Muscle of back (tissue), 11 donors: ENCODE measurements around the gene ZNF688. TPM values are rescaled to one million over a fixed set of nuclear protein-coding genes. Genes with fewer than 3 reads are reported as not detected.

Source experiments
- DNase-seq, 3 donors: peaks; one replicate each; pipeline versions ENCODE4 v3.0.0 to v3.0.0-alpha.2; 2013
- polyA plus RNA-seq, 10 donors: library from polyadenylated mRNA; unstranded; fragments of 120-200 nt; gene quantifications; one replicate each; pipeline ENCODE4 v1.2.1, GENCODE V29; 2013; ENCODE audit not compliant: insufficient read length in 10 of 10

ZNF688 gene
- polyA plus RNA-seq, 10 donors, result 5.9 to 10.1 (median 8.1) TPM

GRCh38 chr16:30521476-30521872, 50.0 kb downstream of the ZNF688 start:
- DNase-seq, result no peak

Other genes with a start within 250 kb of the ZNF688 start
- 10 to 100 TPM; 28.4 to 43.0 (median 33.1) TPM for gene CD2BP2, start 216.4 kb downstream of the ZNF688 start, polyA plus RNA-seq
- gene TBC1D10B, start 201.2 kb downstream of the ZNF688 start, polyA plus RNA-seq, result 10 to 100 TPM; 26.6 to 33.6 (median 29.4) TPM
- gene MYL11, start 196.9 kb downstream of the ZNF688 start, polyA plus RNA-seq, result 1,000 to 10,000 TPM; 4,606 to 8,402 (median 7,909) TPM
- gene SEPTIN1, start 189.2 kb downstream of the ZNF688 start, polyA plus RNA-seq, result 1 to 10 TPM in 9 of 10 donors, under 1 TPM in 1; 0.94 to 9.0 (median 3.0) TPM
- 1 to 10 TPM; 4.8 to 8.4 (median 5.9) TPM for gene ZNF48, start 176.3 kb downstream of the ZNF688 start, polyA plus RNA-seq
- 1 to 10 TPM; 3.0 to 7.0 (median 4.0) TPM for gene ZNF771, start 164.1 kb downstream of the ZNF688 start, polyA plus RNA-seq
- 10 to 100 TPM; 22.9 to 38.5 (median 27.9) TPM for gene DCTPP1, start 141.7 kb downstream of the ZNF688 start, polyA plus RNA-seq
- 10 to 100 TPM; 14.1 to 22.6 (median 15.9) TPM for gene SEPHS2, start 125.8 kb downstream of the ZNF688 start, polyA plus RNA-seq
- 1 to 10 TPM; 1.5 to 8.7 (median 2.7) TPM for gene ITGAL, start 99.0 kb downstream of the ZNF688 start, polyA plus RNA-seq
- gene ZNF768, start 45.1 kb downstream of the ZNF688 start, polyA plus RNA-seq, result 10 to 100 TPM; 22.7 to 31.9 (median 25.3) TPM
- 1 to 10 TPM; 5.7 to 7.6 (median 6.6) TPM for gene ZNF747, start 36.9 kb downstream of the ZNF688 start, polyA plus RNA-seq
- 1 to 10 TPM; 5.6 to 8.5 (median 6.3) TPM for gene ZNF764, start 13.3 kb downstream of the ZNF688 start, polyA plus RNA-seq
- gene ZNF785, start 14.0 kb upstream of the ZNF688 start, polyA plus RNA-seq, result 10 to 100 TPM in 8 of 10 donors, 1 to 10 TPM in 2; 8.2 to 16.8 (median 11.7) TPM
- gene ZNF689, start 38.7 kb upstream of the ZNF688 start, polyA plus RNA-seq, result 1 to 10 TPM; 6.4 to 8.8 (median 7.5) TPM
- 10 to 100 TPM; 17.8 to 27.5 (median 22.2) TPM for gene PRR14, start 79.2 kb upstream of the ZNF688 start, polyA plus RNA-seq
- gene FBRS, start 86.7 kb upstream of the ZNF688 start, polyA plus RNA-seq, result 10 to 100 TPM; 25.1 to 38.8 (median 35.1) TPM
- 10 to 100 TPM; 19.8 to 25.7 (median 23.4) TPM for gene SRCAP, start 127.5 kb upstream of the ZNF688 start, polyA plus RNA-seq
- 10 to 100 TPM in 8 of 10 donors, 1 to 10 TPM in 2; 8.3 to 15.3 (median 11.9) TPM for gene PHKG2, start 176.7 kb upstream of the ZNF688 start, polyA plus RNA-seq
- 1 to 10 TPM in 9 of 10 donors, under 1 TPM in 1; 0.42 to 2.0 (median 1.8) TPM for gene CFAP119, start 190.3 kb upstream of the ZNF688 start, polyA plus RNA-seq
- 10 to 100 TPM; 46.0 to 66.6 (median 54.1) TPM for gene RNF40, start 190.6 kb upstream of the ZNF688 start, polyA plus RNA-seq
- 10 to 100 TPM; 11.3 to 15.4 (median 12.9) TPM for gene ZNF629, start 215.5 kb upstream of the ZNF688 start, polyA plus RNA-seq